ENCODE results near the gene GALNT14.
A peak's percentile ranks its signal among the peaks of the same experiment; 100 is the strongest.

The GALNT14 gene

DNA sequence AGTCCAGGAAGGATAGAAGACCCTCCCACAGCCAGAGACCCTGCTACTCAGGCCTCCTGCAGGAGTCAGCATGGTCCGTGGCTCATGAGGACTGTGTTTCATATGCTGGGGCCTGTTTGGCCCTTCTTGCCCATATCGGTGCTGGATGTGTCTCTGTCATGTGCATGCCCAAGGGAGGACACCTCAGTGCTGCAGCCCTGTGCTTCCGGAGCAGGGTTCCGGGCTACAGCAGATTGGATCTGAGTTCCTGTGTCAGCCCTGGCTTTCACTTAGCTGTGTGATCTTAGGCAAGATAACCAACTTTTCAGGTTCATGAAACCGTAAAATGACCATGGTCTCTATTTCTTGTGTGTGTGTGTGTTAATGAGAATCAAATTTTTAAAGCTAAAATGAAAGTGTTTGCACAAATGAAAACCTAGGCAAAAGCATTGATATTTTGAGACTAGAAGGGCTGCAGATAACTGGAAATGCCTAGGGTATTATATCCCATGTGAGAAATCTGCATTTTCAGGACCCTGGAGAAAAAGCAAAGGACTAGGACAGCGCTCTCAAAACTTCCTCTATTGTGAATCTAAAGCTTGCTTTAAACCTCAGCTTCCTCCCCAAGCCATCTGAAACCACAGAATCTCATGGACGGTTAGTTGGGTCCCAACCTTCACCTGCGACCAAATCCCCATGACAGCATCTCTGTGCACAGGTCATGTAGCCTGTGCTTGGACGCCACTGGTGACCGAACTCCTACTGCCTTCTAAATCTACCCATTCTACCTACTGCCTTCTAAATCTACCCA lies 272.2 kb downstream of the GALNT14 start:
- DNase-seq (ENCODE audit: low read depth): no peak

DNA sequence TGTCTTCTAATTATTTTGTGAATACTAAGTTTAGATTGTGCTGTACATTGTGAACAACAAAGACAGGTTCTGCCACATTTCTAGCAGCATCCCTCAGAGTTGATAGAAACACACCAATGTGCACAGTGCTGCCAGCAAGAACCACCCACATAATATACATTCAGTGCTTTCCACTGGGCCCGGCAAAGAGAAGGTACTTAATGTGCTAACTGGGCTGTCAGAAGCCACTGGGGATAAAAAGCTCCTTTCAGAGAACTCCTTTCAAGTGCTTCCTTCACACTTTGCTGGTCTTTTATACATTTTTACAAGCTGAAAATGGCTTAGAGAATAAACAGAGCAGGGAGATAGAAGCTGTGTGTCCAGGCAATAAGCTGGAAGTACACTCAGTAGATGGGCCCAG lies 273.0 kb downstream of the GALNT14 start:
- no peak for DNase-seq (ENCODE audit: low read depth)
- TF ChIP-seq CTCF (IDR thresholded peaks at IDR 0.05; ENCODE audit: insufficient read depth, low read depth, low read length, missing control alignments): no peak
- no peak overlapping the region for H3K4me3 ChIP-seq (ENCODE audit: low read depth, low read length)

More for the DNA sequence above, 272.2 kb downstream of the GALNT14 start:
- H3K4me3 ChIP-seq (ENCODE audit: low read depth, low read length): no peak overlapping the region
- no peak for TF ChIP-seq CTCF (IDR thresholded peaks at IDR 0.05; ENCODE audit: insufficient read depth, low read depth, low read length, missing control alignments)

GRCh38 chr2:30862054-30862651 lies 276.1 kb downstream of the GALNT14 start:
- peak; percentile 77 for DNase-seq (ENCODE audit: low read depth)
- no peak overlapping the region for H3K4me3 ChIP-seq (ENCODE audit: low read depth, low read length)
- TF ChIP-seq CTCF (IDR thresholded peaks at IDR 0.05; ENCODE audit: insufficient read depth, low read depth, low read length, missing control alignments): peak; percentile 63

DNA sequence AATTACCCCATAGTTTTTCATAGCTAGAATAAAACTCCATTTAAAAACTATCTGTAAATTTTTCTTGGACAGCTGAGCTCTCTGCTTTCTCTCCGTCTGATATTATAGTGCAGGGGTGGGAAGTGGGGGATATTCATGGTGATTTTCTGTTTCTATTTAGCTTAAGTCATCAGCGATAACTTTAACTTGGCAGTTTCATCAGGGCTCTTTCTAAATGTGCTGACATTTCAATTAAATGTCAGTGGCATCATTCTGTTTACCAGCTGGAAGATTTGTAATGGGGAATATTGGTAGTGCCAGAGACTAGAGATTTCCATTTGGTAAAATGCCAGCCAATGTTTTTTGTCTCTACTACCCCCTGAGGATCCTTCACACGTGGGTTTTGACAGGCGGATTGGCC lies 277.5 kb downstream of the GALNT14 start:
- no peak overlapping the region for H3K4me3 ChIP-seq (ENCODE audit: low read depth, low read length)
- no peak for DNase-seq (ENCODE audit: low read depth)
- TF ChIP-seq CTCF (IDR thresholded peaks at IDR 0.05; ENCODE audit: insufficient read depth, low read depth, low read length, missing control alignments): no peak
